OCI-LY1 (cell line): ENCODE results near the gene SS18L1.

ENCODE experiments used
- H2AFZ ChIP-seq: fragments of 200-600 bp; sonication (generic), shearing (Covaris generic); 2 replicates; pipeline ENCODE4 v1.6.0; 2014; ENCODE audit warnings: antibody characterized with exemption, mild to moderate bottlenecking, low read length
- H3F3A ChIP-seq: fragments of 200-600 bp; sonication (generic), shearing (Covaris generic); 2 replicates; pipeline ENCODE4 v1.6.0; 2014; ENCODE audit warnings: mild to moderate bottlenecking, antibody characterized with exemption, low read length, moderate library complexity; ENCODE audit not compliant: insufficient read depth
- H3K27ac ChIP-seq: fragments of 200-600 bp; sonication (generic); 2 replicates; pipeline ENCODE4 v1.5.1; 2014; ENCODE audit warnings: low read length, mixed run types, mild to moderate bottlenecking, low read depth; ENCODE audit not compliant: poor library complexity, severe bottlenecking
- H3K27me3 ChIP-seq: fragments of 200-600 bp; sonication (generic); 2 replicates; pipeline ENCODE4 v1.6.0; 2014; ENCODE audit warnings: antibody characterized with exemption, mild to moderate bottlenecking, low read length, moderate library complexity; ENCODE audit not compliant: insufficient read depth
- H3K36me3 ChIP-seq: fragments of 200-600 bp; sonication (generic); 2 replicates; pipeline ENCODE4 v1.6.1; 2014; ENCODE audit warnings: mild to moderate bottlenecking, antibody characterized with exemption, low read length, moderate library complexity, mixed read lengths; ENCODE audit not compliant: insufficient read depth
- H3K4me1 ChIP-seq: fragments of 200-600 bp; sonication (generic); 2 replicates; pipeline ENCODE4 v1.5.1; 2014; ENCODE audit warnings: mild to moderate bottlenecking, low read length, moderate library complexity; ENCODE audit not compliant: insufficient read depth, severe bottlenecking
- H3K4me2 ChIP-seq: fragments of 200-600 bp; sonication (generic), shearing (Covaris generic); 2 replicates; pipeline ENCODE4 v1.6.1; 2014; ENCODE audit warnings: low read length
- H3K4me3 ChIP-seq: fragments of 200-600 bp; sonication (generic); 2 replicates; pipeline ENCODE4 v1.5.1; 2014; ENCODE audit warnings: low read length, low read depth, mild to moderate bottlenecking, mixed read lengths; ENCODE audit not compliant: poor library complexity, severe bottlenecking
- H3K79me2 ChIP-seq: fragments of 200-600 bp; shearing (Covaris generic); 2 replicates; pipeline ENCODE4 v1.6.1; 2016; ENCODE audit warnings: mixed run types, low read length, mixed read lengths; ENCODE audit not compliant: insufficient read depth
- H3K9ac ChIP-seq: fragments of 200-600 bp; sonication (generic), shearing (Covaris generic); 2 replicates; pipeline ENCODE4 v1.6.1; 2014; ENCODE audit warnings: mild to moderate bottlenecking, low read length, mixed read lengths
- H3K9me2 ChIP-seq: fragments of 200-600 bp; sonication (generic), shearing (Covaris generic); 2 replicates; pipeline ENCODE4 v1.6.1; 2014; ENCODE audit warnings: low read depth, mild to moderate bottlenecking, low read length, mixed read lengths
- H3K9me3 ChIP-seq: fragments of 200-600 bp; shearing (Covaris generic); 2 replicates; pipeline ENCODE4 v1.6.1; 2014; ENCODE audit warnings: low read length, mixed read lengths
- H4K20me1 ChIP-seq: fragments of 200-600 bp; sonication (generic), shearing (Covaris generic); 2 replicates; pipeline ENCODE4 v1.6.0; 2016; ENCODE audit warnings: mild to moderate bottlenecking, low read length; ENCODE audit not compliant: insufficient read depth
- EZH2 ChIP-seq: fragments of 200-600 bp; sonication (generic), shearing (Covaris generic); IDR thresholded peaks from 2 replicates; pipeline ENCODE4 v1.8.0; 2017; ENCODE audit warnings: borderline replicate concordance, mixed run types, mild to moderate bottlenecking, antibody characterized with exemption, low read length, moderate library complexity, mixed read lengths
- TF ChIP-seq, protein P1 (sequence below): fragments of 200-600 bp; sonication (generic), shearing (Covaris generic); IDR thresholded peaks from 2 replicates; pipeline ENCODE4 v1.5.1; 2017; ENCODE audit warnings: mild to moderate bottlenecking, antibody characterized with exemption, low read length, moderate library complexity, mixed read lengths

The SS18L1 gene

DNA sequence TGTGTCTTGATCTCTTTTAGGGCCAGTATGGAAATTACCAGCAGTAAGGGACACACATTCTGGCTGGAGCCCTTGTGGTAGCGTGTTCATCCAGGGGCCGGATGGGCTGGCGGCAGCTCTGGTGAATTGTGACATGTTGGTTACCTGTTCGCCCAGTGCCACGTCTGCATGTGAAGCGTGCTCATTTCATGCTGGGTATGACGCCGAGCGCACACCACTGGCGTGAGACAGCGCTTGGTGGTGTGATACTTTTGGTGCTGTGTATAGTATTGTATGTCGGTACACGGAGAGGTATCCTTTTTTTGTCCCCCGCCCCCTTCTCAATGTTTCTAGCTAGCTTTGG lies 35.6 kb downstream of the SS18L1 start:
- no peaks in the 10 kb centered on the region for H4K20me1 ChIP-seq
- no peaks in the 10 kb centered on the region for H3K27me3 ChIP-seq
- no peak overlapping the region for H3K4me2 ChIP-seq
- no peak overlapping the region for H3K4me3 ChIP-seq
- H3K36me3 ChIP-seq: no peaks in the 10 kb centered on the region
- no peak overlapping the region for H3K9ac ChIP-seq
- peaks cover 15% of the 10 kb centered on the region for H3K4me1 ChIP-seq
- no peaks in the 10 kb centered on the region for H3F3A ChIP-seq
- peaks cover 9% of the 10 kb centered on the region for H3K79me2 ChIP-seq
- H2AFZ ChIP-seq: no peak overlapping the region
- no peaks in the 10 kb centered on the region for H3K9me2 ChIP-seq
- H3K9me3 ChIP-seq: no peaks in the 10 kb centered on the region
- H3K27ac ChIP-seq: no peak overlapping the region
- TF ChIP-seq, protein P1, sequence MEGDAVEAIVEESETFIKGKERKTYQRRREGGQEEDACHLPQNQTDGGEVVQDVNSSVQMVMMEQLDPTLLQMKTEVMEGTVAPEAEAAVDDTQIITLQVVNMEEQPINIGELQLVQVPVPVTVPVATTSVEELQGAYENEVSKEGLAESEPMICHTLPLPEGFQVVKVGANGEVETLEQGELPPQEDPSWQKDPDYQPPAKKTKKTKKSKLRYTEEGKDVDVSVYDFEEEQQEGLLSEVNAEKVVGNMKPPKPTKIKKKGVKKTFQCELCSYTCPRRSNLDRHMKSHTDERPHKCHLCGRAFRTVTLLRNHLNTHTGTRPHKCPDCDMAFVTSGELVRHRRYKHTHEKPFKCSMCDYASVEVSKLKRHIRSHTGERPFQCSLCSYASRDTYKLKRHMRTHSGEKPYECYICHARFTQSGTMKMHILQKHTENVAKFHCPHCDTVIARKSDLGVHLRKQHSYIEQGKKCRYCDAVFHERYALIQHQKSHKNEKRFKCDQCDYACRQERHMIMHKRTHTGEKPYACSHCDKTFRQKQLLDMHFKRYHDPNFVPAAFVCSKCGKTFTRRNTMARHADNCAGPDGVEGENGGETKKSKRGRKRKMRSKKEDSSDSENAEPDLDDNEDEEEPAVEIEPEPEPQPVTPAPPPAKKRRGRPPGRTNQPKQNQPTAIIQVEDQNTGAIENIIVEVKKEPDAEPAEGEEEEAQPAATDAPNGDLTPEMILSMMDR: no peak
- no peak for TF ChIP-seq EZH2

DNA sequence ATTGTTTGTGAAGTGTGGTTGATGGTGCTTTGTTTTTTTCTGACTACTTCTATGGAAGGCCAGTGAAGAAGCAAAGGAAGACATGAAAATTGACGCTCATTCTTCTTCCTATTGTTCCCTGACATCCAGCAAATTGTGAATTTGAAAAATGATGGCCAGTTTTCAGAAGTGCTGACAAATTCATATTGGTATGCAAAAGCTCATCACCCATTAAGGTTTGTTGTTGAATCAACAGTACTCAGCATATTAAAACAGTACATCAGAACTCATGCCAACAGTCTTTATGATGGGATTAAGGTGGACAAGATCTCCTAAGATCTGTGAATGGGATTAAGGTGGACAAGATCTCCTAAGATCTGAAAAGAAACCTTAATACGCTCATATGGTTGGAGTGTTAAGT lies 38.2 kb downstream of the SS18L1 start:
- peak overlapping the region; percentile 99 for H3K4me2 ChIP-seq
- no peaks in the 10 kb centered on the region for H4K20me1 ChIP-seq
- H3K27ac ChIP-seq: peak overlapping the region; percentile 75
- H3K9me3 ChIP-seq: no peaks in the 10 kb centered on the region
- no peaks in the 10 kb centered on the region for H3K9me2 ChIP-seq
- peak overlapping the region; percentile 97 for H3K4me3 ChIP-seq
- H3K79me2 ChIP-seq: peaks cover 19% of the 10 kb centered on the region
- no peaks in the 10 kb centered on the region for H3K36me3 ChIP-seq
- peaks cover 35% of the 10 kb centered on the region for H3K4me1 ChIP-seq
- H3F3A ChIP-seq: no peaks in the 10 kb centered on the region
- TF ChIP-seq EZH2: no peak
- no peak overlapping the region for H2AFZ ChIP-seq
- H3K9ac ChIP-seq: peak overlapping the region; percentile 98
- H3K27me3 ChIP-seq: no peaks in the 10 kb centered on the region

DNA sequence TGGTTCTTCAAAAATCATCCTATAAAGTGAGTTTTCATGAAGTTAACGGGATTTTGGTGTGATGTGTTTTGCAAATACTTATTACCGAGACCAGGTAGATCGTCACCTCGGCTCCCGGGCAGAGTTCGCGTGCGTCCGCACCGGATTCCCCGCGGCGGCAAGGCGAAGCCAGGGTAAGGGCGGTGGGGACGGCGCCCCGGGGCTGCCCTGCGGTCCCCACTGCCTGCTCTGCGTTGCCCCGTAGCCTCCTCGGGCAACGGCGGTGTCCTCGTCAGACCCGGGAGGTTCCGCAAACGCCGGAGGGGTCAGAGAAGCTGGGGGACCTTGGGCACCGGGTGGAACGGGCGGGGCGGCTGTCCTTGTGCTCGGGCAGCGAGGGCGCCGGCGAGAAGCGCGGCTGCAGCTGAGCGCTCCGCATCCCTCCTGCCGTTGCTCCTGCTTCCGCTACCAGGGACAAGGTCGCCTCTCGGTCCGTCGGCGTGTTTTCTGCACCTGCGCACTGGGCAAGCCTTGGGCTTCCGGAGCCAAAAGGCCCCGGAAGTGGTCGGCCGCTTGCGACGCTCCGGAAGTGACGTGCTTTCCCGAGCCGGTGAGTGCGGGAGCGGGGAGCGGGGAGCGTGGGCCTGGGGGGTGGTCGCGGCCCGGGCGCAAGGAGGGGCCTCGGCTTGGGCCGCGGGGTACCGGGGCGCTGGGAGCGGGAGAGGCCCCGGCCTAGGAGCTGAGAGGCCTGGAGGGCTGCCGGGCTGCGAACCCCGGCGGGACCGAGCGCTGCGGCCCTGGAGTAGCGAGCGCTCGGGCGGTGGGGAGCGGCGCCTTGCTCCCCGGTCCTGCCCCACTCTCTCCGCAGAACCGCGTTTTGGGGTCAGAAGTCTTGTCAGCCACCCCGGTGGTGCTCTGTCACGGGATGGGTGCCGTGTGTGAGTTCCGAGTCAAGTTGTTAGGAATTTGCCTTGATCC lies 39.2 kb downstream of the SS18L1 start, which contains the start of gene MTG2:
TSS of gene MTG2 (plus strand) at position 560 of the 957 bp plus-strand sequence. CDS start 10,393 bp downstream, outside the sequence.
- no peaks in the 10 kb centered on the region for H3F3A ChIP-seq
- no peak for TF ChIP-seq EZH2
- TF ChIP-seq, protein P1: no peak
- no peaks in the 10 kb centered on the region for H3K36me3 ChIP-seq
- peak within 1 kb of the TSS; percentile 99 for H3K4me2 ChIP-seq
- H3K4me1 ChIP-seq: peaks cover 45% of the 10 kb centered on the region
- H2AFZ ChIP-seq: no peak within 1 kb of the TSS
- no peaks in the 10 kb centered on the region for H3K27me3 ChIP-seq
- peak within 1 kb of the TSS; percentile 75 for H3K27ac ChIP-seq
- H3K79me2 ChIP-seq: peaks cover 28% of the 10 kb centered on the region
- H3K9ac ChIP-seq: peak within 1 kb of the TSS; percentile 98
- peak within 1 kb of the TSS; percentile 97 for H3K4me3 ChIP-seq
- H3K9me2 ChIP-seq: no peaks in the 10 kb centered on the region
- no peaks in the 10 kb centered on the region for H4K20me1 ChIP-seq
- no peaks in the 10 kb centered on the region for H3K9me3 ChIP-seq
